ENCODE measurements around the gene CDKAL1.
A peak's percentile ranks its signal among the peaks of the same experiment; 100 is the strongest.

The CDKAL1 gene

DNA sequence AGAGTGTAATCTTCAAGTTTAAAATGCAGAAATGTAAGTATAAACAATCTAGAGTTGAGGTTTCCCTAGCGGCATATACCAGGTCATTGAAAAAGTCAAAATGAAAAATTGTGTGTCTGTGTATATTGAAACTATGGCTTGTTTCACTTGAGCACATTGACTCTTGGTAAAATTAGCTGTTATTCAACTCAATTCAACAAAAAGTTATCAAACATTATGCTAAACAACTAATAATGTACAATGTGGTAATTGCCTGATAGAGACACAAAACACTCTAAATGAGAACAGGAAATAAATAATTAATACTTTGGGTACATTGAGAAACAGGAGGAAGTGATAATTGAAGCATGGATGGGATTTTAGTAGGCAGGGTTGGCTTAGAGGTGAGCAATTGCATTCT, 444.8 kb downstream of the CDKAL1 start:
- DNase-seq (ENCODE audit: low spot score) = no peak
- in situ Hi-C loops (cut with MboI; ENCODE audit: low pct_unique_long_range_greater_than_20kb, low sequenced_read_pairs, unreplicated experiment) = no loop called here
- TF ChIP-seq, protein P1, sequence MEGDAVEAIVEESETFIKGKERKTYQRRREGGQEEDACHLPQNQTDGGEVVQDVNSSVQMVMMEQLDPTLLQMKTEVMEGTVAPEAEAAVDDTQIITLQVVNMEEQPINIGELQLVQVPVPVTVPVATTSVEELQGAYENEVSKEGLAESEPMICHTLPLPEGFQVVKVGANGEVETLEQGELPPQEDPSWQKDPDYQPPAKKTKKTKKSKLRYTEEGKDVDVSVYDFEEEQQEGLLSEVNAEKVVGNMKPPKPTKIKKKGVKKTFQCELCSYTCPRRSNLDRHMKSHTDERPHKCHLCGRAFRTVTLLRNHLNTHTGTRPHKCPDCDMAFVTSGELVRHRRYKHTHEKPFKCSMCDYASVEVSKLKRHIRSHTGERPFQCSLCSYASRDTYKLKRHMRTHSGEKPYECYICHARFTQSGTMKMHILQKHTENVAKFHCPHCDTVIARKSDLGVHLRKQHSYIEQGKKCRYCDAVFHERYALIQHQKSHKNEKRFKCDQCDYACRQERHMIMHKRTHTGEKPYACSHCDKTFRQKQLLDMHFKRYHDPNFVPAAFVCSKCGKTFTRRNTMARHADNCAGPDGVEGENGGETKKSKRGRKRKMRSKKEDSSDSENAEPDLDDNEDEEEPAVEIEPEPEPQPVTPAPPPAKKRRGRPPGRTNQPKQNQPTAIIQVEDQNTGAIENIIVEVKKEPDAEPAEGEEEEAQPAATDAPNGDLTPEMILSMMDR (IDR thresholded peaks at IDR 0.05; ENCODE audit: extremely low read depth, insufficient read depth, missing control alignments) = no peak

DNA sequence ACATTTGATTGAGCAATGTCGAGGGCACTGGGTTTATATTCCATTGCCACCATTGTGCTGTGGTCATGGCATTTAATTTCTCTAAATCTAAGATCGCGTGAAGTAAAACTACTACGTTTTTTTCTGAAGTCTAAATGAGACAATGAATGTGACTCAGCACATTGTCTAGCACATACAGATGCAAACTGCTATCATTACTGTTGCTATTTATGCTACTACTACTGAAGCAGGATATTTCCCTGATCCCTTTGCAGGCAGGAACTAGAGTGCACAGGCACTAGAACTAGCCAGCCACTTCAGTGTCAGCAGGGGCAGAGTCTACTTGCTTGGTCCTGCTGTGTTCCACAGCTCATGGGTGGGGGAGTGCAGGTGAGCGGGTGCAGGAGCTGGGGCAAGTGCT, 449.7 kb downstream of the CDKAL1 start:
- TF ChIP-seq, protein P1 (IDR thresholded peaks at IDR 0.05; ENCODE audit: extremely low read depth, insufficient read depth, missing control alignments) = no peak
- in situ Hi-C loops (cut with MboI; ENCODE audit: low pct_unique_long_range_greater_than_20kb, low sequenced_read_pairs, unreplicated experiment) = no loop called here
- DNase-seq (ENCODE audit: low spot score) = no peak

DNA sequence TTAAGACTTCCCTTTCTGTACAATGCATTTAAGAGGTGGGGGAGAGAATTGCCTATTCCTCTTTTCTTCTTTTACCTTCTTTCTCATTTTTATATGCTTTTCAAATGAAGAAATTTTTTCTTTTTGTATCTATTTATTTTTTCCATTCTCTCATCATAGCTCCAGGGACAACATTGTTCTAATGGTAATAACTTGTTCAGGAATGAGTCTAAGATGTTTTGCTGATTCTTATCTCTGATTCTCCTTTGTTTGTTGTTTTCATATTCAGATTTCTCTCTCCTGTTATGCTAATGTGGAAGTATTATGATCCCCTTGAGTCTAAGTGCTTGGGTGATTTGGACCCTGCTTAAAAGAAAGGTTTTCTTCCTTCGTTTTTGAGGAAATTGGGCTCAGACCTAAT, 451.6 kb downstream of the CDKAL1 start:
- in situ Hi-C loops (cut with MboI; ENCODE audit: low pct_unique_long_range_greater_than_20kb, low sequenced_read_pairs, unreplicated experiment) = no loop called here
- DNase-seq (ENCODE audit: low spot score) = no peak
- TF ChIP-seq, protein P1 (IDR thresholded peaks at IDR 0.05; ENCODE audit: extremely low read depth, insufficient read depth, missing control alignments) = no peak

DNA sequence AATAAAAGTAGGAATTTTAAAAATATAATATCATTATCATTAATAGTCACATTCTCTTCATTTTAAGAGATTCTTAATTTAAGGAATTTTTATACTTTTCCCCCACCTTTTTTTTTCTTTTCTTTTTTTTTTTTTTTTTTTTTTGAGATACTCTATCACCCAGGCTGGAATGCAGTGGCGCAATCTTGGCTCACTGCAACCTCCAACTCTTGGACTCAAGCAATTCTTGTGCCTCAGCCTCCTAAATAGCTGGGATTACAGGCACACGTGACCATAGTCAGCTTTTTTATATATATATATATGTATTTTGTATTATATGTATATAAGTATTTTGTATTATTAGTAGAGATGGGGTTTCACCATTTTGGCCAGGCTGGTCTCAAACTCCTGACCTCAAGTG, 457.7 kb downstream of the CDKAL1 start:
- in situ Hi-C loops (cut with MboI; ENCODE audit: low pct_unique_long_range_greater_than_20kb, low sequenced_read_pairs, unreplicated experiment) = no loop called here
- no peak for DNase-seq (ENCODE audit: low spot score)
- TF ChIP-seq, protein P1 (IDR thresholded peaks at IDR 0.05; ENCODE audit: extremely low read depth, insufficient read depth, missing control alignments) = no peak

DNA sequence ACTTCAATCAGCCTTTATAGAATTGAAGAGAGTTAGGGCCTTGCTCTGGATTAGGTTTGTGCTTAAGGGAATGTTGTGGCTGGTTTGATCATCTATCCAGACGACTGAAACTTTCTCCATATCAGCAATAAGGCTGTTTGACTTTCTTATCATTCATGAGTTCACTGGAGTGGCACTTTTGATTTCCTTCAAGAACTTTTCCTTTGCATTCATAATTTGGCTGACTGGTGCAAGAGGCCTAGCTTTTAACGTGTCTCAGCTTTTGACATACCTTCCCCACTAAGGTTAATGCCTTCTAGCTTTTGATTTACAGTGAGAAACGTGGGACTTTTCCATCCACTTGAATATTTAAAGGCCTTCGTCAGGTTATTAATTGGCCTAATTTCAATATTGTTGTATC, 461.8 kb downstream of the CDKAL1 start:
- in situ Hi-C loops (cut with MboI; ENCODE audit: low pct_unique_long_range_greater_than_20kb, low sequenced_read_pairs, unreplicated experiment) = no loop called here
- DNase-seq (ENCODE audit: low spot score) = no peak
- TF ChIP-seq, protein P1 (IDR thresholded peaks at IDR 0.05; ENCODE audit: extremely low read depth, insufficient read depth, missing control alignments) = no peak

DNA sequence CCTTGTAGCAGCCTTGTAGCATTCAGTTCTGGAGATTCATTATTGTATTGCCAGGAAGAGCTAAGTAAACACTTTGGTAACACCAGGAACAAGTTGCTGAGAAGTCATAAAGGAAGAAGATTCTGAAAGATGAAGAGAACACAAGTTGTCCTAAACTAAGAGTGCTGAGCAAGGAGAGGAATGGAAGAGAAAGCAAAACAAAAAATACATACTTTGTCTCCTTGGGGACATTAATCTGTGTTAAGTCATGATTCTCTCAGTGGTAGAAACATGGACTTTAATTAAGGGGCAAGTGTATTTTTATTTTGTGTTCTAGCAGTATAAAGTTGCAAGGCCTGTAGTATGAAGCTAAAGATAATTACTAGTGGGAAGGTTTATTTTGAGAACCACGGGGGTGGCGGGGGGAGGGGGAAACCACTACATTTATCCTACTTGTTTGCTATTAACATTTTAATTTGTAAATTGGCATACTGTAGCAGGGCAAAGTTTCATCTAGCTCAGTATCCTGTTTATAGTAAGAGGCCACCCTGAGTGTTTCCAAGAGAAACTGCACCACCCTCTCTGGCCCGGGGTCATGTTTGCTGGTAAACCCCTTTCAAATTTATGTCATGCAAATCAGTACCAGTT, 463.0 kb downstream of the CDKAL1 start:
- TF ChIP-seq, protein P1 (IDR thresholded peaks at IDR 0.05; ENCODE audit: extremely low read depth, insufficient read depth, missing control alignments) = no peak
- in situ Hi-C loops (cut with MboI; ENCODE audit: low pct_unique_long_range_greater_than_20kb, low sequenced_read_pairs, unreplicated experiment) = no loop called here
- peak; percentile 8 for DNase-seq (ENCODE audit: low spot score)

DNA sequence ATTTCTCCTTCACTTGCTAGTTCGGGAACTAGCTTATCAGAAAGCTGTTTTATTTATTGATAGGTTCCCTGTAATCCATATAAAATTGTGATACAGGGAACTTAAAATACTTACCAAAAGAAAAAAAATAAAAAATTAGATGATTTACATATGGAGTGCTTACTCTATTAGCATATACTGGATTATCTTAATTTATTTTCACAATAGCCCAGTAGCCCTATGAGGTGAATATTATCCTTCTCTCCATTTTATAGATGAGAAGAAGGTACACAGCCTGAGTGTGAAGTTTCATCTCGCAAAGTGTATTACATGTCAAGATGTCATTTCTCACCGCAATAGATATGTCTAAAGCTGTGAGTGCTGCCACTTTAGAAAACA, 463.5 kb downstream of the CDKAL1 start:
- in situ Hi-C loops (cut with MboI; ENCODE audit: low pct_unique_long_range_greater_than_20kb, low sequenced_read_pairs, unreplicated experiment) = no loop called here
- DNase-seq (ENCODE audit: low spot score) = no peak
- TF ChIP-seq, protein P1 (IDR thresholded peaks at IDR 0.05; ENCODE audit: extremely low read depth, insufficient read depth, missing control alignments) = no peak
